Measurements from ENCODE around the gene SPSB4.

DNA sequence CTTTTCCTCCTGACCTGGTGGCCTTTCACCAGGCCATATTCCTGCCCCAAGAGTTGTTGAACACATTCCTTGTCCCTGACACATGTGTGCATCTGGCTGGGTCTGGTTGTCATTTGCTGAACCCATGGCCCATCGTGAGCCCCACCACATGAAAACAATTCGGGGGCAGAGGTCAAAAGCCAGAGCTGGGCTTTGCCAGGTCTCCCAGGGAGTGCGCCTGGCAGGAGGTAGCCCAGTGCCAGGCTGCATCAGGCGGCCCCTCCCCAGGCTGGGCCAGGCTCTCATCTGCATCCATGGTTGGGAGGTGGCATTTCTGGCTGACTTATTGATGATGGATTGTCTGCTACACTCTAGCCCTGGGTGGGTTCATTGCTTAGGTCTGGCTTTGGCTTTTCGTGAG, 30.9 kb downstream of the SPSB4 start:
- TF ChIP-seq, protein P1, sequence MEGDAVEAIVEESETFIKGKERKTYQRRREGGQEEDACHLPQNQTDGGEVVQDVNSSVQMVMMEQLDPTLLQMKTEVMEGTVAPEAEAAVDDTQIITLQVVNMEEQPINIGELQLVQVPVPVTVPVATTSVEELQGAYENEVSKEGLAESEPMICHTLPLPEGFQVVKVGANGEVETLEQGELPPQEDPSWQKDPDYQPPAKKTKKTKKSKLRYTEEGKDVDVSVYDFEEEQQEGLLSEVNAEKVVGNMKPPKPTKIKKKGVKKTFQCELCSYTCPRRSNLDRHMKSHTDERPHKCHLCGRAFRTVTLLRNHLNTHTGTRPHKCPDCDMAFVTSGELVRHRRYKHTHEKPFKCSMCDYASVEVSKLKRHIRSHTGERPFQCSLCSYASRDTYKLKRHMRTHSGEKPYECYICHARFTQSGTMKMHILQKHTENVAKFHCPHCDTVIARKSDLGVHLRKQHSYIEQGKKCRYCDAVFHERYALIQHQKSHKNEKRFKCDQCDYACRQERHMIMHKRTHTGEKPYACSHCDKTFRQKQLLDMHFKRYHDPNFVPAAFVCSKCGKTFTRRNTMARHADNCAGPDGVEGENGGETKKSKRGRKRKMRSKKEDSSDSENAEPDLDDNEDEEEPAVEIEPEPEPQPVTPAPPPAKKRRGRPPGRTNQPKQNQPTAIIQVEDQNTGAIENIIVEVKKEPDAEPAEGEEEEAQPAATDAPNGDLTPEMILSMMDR (IDR thresholded peaks at IDR 0.05), result no peak
- no peak for TF ChIP-seq POLR2A (IDR thresholded peaks at IDR 0.05)
- no peak for TF ChIP-seq EP300 (IDR thresholded peaks at IDR 0.05)

All from ovary (tissue), 3 donors.